K562 (cell line): ENCODE data around the gene RSRC1. TPM values are rescaled to one million over a fixed set of nuclear protein-coding genes. Genes with fewer than 3 reads are reported as not detected.

ENCODE experiments used
- ATAC-seq: fragments of 200-7000 bp; cut with Tn5 transposase; 3 replicates; pipeline ENCODE4 v1.9.1; 2020; ENCODE audit warnings: moderate library complexity
- BruUV-seq: library from RNA; stranded (reverse); fragments of 400-500 nt; replicated peaks from 2 replicates; lab custom pipeline; 2021; lab: Mats Ljungman, UMichigan
- CTCF ChIA-PET: fragments of 300-600 bp; formaldehyde crosslinking; extraction: SDS; loops from one replicate; lab custom pipeline; 2021; ENCODE audit warnings: low intra/inter-chr PET ratio; lab: Yijun Ruan, JAX
- POLR2A ChIA-PET: fragments of 300-600, 350-650 bp; sonication (Branson Sonifier 250); formaldehyde crosslinking; extraction: SDS; loops from one replicate; lab custom pipeline; 2021; ENCODE audit warnings: antibody characterized with exemption, inconsistent platforms; lab: Yijun Ruan, JAX
- DNase-seq, 4 experiments: peaks; one replicate each; pipeline versions ENCODE4 v3.0.0 to v3.0.0-alpha.2; 2011 to 2018; ENCODE audit warnings: low spot score in 3 of 4, mixed read lengths in 3 of 4; ENCODE audit errors: extremely low read depth in 1 of 4
- FAIRE-seq: peaks from 2 replicates; lab custom pipeline; 2011; peaks lifted over from hg19 to GRCh38; lab: Jason Lieb, UNC
- H2AFZ ChIP-seq: 2 replicates; pipeline ENCODE4 v1.6.0; 2011; ENCODE audit warnings: low read depth, low read length, control low read depth, inconsistent platforms
- H3K27ac ChIP-seq: fragments of 200-600 bp; 3 replicates; pipeline ENCODE4 v1.8.0; 2011; ENCODE audit warnings: low read depth, mild to moderate bottlenecking, control low read depth, inconsistent platforms, low read length, moderate library complexity, mixed read lengths; ENCODE audit errors: extremely low read depth
- H3K27me3 ChIP-seq, 2 experiments: fragments of 300-600 bp in 1 of 2; 2 replicates in 1 of 2; 3 replicates in 1 of 2; pipeline versions ENCODE4 v1.6.0 to v1.8.0; 2011; ENCODE audit warnings: inconsistent platforms in 2 of 2, low read length in 2 of 2, mild to moderate bottlenecking in 1 of 2, mixed read lengths in 1 of 2, moderate library complexity in 1 of 2; ENCODE audit not compliant: control insufficient read depth in 2 of 2, insufficient read depth in 2 of 2
- H3K36me3 ChIP-seq: fragments of 300-600 bp; 3 replicates; pipeline ENCODE4 v1.8.0; 2011; ENCODE audit warnings: mild to moderate bottlenecking, low read length, inconsistent platforms; ENCODE audit not compliant: control insufficient read depth, insufficient read depth
- H3K4me1 ChIP-seq, 2 experiments: fragments of 200-600 bp in 1 of 2; replicated peaks in 1 of 2; 2 replicates in 1 of 2; 3 replicates in 1 of 2; pipeline versions ENCODE4 v1.5.1 to v1.8.0; 2011; ENCODE audit warnings: inconsistent platforms in 2 of 2, low read length in 2 of 2, mild to moderate bottlenecking in 1 of 2, mixed read lengths in 1 of 2, moderate library complexity in 1 of 2; ENCODE audit not compliant: control insufficient read depth in 2 of 2, insufficient read depth in 2 of 2
- H3K4me2 ChIP-seq: 2 replicates; pipeline ENCODE4 v1.6.1; 2011; ENCODE audit warnings: low read length, control low read depth, inconsistent platforms, mixed read lengths; ENCODE audit not compliant: insufficient read depth
- H3K4me3 ChIP-seq: fragments of 200-600 bp; sonication (generic), shearing (Covaris generic); 2 replicates; pipeline ENCODE4 v1.5.1; 2016; ENCODE audit warnings: control low read depth, inconsistent platforms
- H3K79me2 ChIP-seq: fragments of 200-600 bp; 3 replicates; pipeline ENCODE4 v1.8.0; 2011; ENCODE audit warnings: low read length, inconsistent platforms; ENCODE audit not compliant: control insufficient read depth, insufficient read depth
- H3K9ac ChIP-seq, 2 experiments: 2 replicates each; pipeline versions ENCODE4 v1.6.0 to v1.6.1; 2011; ENCODE audit warnings: low read depth in 2 of 2, low read length in 2 of 2, control low read depth in 1 of 2, inconsistent platforms in 1 of 2, mild to moderate bottlenecking in 1 of 2, mixed read lengths in 1 of 2; ENCODE audit not compliant: insufficient read depth in 1 of 2
- H3K9me1 ChIP-seq: one replicate; pipeline ENCODE4 v1.6.0; 2011; ENCODE audit warnings: inconsistent platforms, mild to moderate bottlenecking, low read length, moderate library complexity; ENCODE audit not compliant: control insufficient read depth, insufficient read depth
- H3K9me3 ChIP-seq: replicated peaks from 2 replicates; pipeline ENCODE4 v1.5.1; 2011; ENCODE audit warnings: low read depth, low read length, inconsistent platforms; ENCODE audit not compliant: control insufficient read depth, insufficient read depth
- H4K20me1 ChIP-seq: replicated peaks from 2 replicates; pipeline ENCODE4 v1.6.1; 2011; ENCODE audit warnings: low read length, inconsistent platforms, mixed read lengths; ENCODE audit not compliant: control insufficient read depth, insufficient read depth
- BHLHE40 ChIP-seq: IDR thresholded peaks from 2 replicates; pipeline ENCODE4 v1.6.1; 2011; ENCODE audit warnings: low read length, improper control_type of control experiment
- KDM1A ChIP-seq, 2 experiments: fragments of 450-650 bp; IDR thresholded peaks; 2 replicates each; pipeline ENCODE4 v1.6.1; 2016; ENCODE audit warnings: mild to moderate bottlenecking in 2 of 2
- NR1H2 ChIP-seq: sonication (generic); formaldehyde crosslinking; IDR thresholded peaks from 2 replicates; pipeline ENCODE4 v1.4.0; 2020; ENCODE audit warnings: mild to moderate bottlenecking, missing genetic modification reagents
- PURB ChIP-seq: sonication (generic); formaldehyde crosslinking; IDR thresholded peaks from 2 replicates; pipeline ENCODE4 v1.9.0; 2021; ENCODE audit warnings: low read depth, mild to moderate bottlenecking, missing genetic modification reagents
- TCF7 ChIP-seq: sonication (generic); IDR thresholded peaks from 2 replicates; pipeline ENCODE4 v1.6.1; 2016; ENCODE audit warnings: antibody characterized with exemption, borderline replicate concordance
- XRCC3 ChIP-seq: fragments of 450-650 bp; IDR thresholded peaks from 2 replicates; pipeline ENCODE4 v1.6.1; 2017; ENCODE audit warnings: mild to moderate bottlenecking, moderate library complexity
- ZEB2 ChIP-seq: fragments of 450-650 bp; IDR thresholded peaks from 2 replicates; pipeline ENCODE4 v1.6.1; 2016
- ZNF146 ChIP-seq: IDR thresholded peaks from one replicate; pipeline ENCODE4 v1.6.1; 2018; ENCODE audit warnings: missing compliant biosample characterization; ENCODE audit not compliant: unreplicated experiment
- ZNF830 ChIP-seq: fragments of 250-450 bp; sonication (Bioruptor Pico); IDR thresholded peaks from 2 replicates; pipeline ENCODE4 v1.5.0; 2021; ENCODE audit warnings: mild to moderate bottlenecking
- WGBS: fragments of 100-300 bp; shearing (Covaris generic); methylation state at CpG from one replicate; pipeline ENCODE4 v1.1.6; 2016; ENCODE audit warnings: low coverage, mixed read lengths; ENCODE audit not compliant: insufficient coverage; ENCODE audit errors: missing lambda C conversion rate; 5-methylcytosine and 5-hydroxymethylcytosine counted together
- in situ Hi-C: fragments of 300-500 bp; cut with MboI; formaldehyde crosslinking; loops from 4 replicates; pipeline ENCODE4 v1.15.0; 2018; ENCODE audit warnings: inconsistent platforms, mixed read lengths
- intact Hi-C: fragments of 100-400 bp; cut with micrococcal nuclease; formaldehyde crosslinking; loops from 2 replicates; pipeline ENCODE4 v1.14.2; 2022
- polyA plus RNA-seq, 8 experiments: library from polyadenylated mRNA; depleted of rRNA in 4 of 8; stranded (reverse) in 5 of 8; unstranded in 3 of 8; fragments of >200 nt; fragmentation: Nextera tagmentation in 2 of 8; fragmentation: Illumina TruSeq in 1 of 8; extraction: Ambion mirVana in 2 of 8; extraction: Trizol in 1 of 8; gene quantifications; 2 replicates each; pipeline versions ENCODE4 v1.2.1 to v1.2.3, GENCODE V29; 2011 to 2014; ENCODE audit warnings: inconsistent platforms in 1 of 8, missing spikeins in 1 of 8
- total RNA-seq, 7 experiments: library from RNA; depleted of rRNA in 6 of 7; stranded (reverse); fragments of >200 nt in 6 of 7; fragmentation: Illumina TruSeq in 2 of 7; extraction: Trizol in 2 of 7; gene quantifications; 2 replicates each; pipeline versions ENCODE4 v1.2.1 to v1.2.3, GENCODE V29; 2011 to 2021; ENCODE audit warnings: low replicate concordance in 1 of 7

RSRC1 gene
- total and polyA plus RNA-seq, 9 of the 15 experiments (the other 6 are each of a cell fraction or from before 2014, with no cell fraction given): 19.3 to 128 (median 75.5) TPM

GRCh38 chr3:158562674-158563073 is 452.8 kb downstream of the RSRC1 start (continued):
- TF ChIP-seq BHLHE40: no peak
- TF ChIP-seq, all 486 proteins: peak for 0

GRCh38 chr3:158563076-158563475 is 453.2 kb downstream of the RSRC1 start:
- DNase-seq (no peak), ATAC-seq (no peak), FAIRE-seq (no peak)
- Histone ChIP-seq H3K4me1 (no peaks in the 10 kb centered on the region; a peak in 1 of 5 replicates), H2AFZ (0 out of 2 replicates have a peak overlapping the region, but pooled peaks have one; percentile 58), H4K20me1 (no peaks in the 10 kb centered on the region), H3K79me2 (no peaks in the 10 kb centered on the region), H3K4me2 (no peak overlapping the region), H3K27me3 (no peaks in the 10 kb centered on the region), H3K4me3 (no peak overlapping the region), H3K36me3 (no peaks in the 10 kb centered on the region), H3K9ac (no peak overlapping the region), H3K9me3 (0 out of 2 replicates have a peak, but pooled peaks cover 3% of the 10 kb centered on the region), H3K9me1 (no peaks in the 10 kb centered on the region), H3K27ac (no peak overlapping the region)
- BruUV-seq: no TSS peak
- in situ Hi-C loops: no loop called here
- CTCF ChIA-PET: no interaction called here
- no peak for TF ChIP-seq ZEB2
- POLR2A ChIA-PET: interaction anchor here (0.6 kb wide), 1 partner anchor 617 kb away, joined by 4 read pairs; no protein-coding TSS in a partner anchor
- intact Hi-C loops: no loop called here

- in situ Hi-C loops (no loop called here), intact Hi-C loops (no loop called here)
- no peak for ATAC-seq
- Histone ChIP-seq H3K4me2 (no peak overlapping the region), H3K36me3 (no peaks in the 10 kb centered on the region), H3K4me1 (peaks cover 0 to 3% of the 10 kb centered on the region in 2 experiments; a peak in 3 of 5 replicates), H3K79me2 (no peaks in the 10 kb centered on the region), H4K20me1 (no peaks in the 10 kb centered on the region), H3K9me3 (no peaks in the 10 kb centered on the region), H3K9ac (no peak overlapping the region), H2AFZ (no peak overlapping the region), H3K27ac (no peak overlapping the region), H3K9me1 (no peaks in the 10 kb centered on the region), H3K27me3 (no peaks in the 10 kb centered on the region), H3K4me3 (no peak overlapping the region)
- no TSS peak for BruUV-seq
- CTCF ChIA-PET: no interaction called here
- TF ChIP-seq KDM1A (IDR thresholded peaks at IDR 0.05) (no peak), XRCC3 (no peak), TCF7 (no peak), ZNF830 (CRISPR knock-in tag) (no peak), ZNF146 (peak; percentile 72), PURB (CRISPR knock-in tag) (no peak), NR1H2 (CRISPR knock-in tag) (no peak)
- FAIRE-seq: no peak
- POLR2A ChIA-PET: no interaction called here
- WGBS: 72% methylated on average over 5 of the region's 6 CpGs
- DNase-seq: no peak
These were observed 455.2 kb downstream of the RSRC1 start for GRCh38 chr3:158565076-158565475.
